Bronchial epithelial cell (primary cell): ENCODE data around the gene MVK. TPM values are rescaled to one million over a fixed set of nuclear protein-coding genes. Genes with fewer than 3 reads are reported as not detected.

Source experiments
- DNase-seq: peaks from one replicate; pipeline ENCODE4 v3.0.0-alpha.2; 2010; ENCODE audit warnings: low read depth
- FAIRE-seq: peaks from 2 replicates; lab custom pipeline; 2011; peaks lifted over from hg19 to GRCh38; lab: Jason Lieb, UNC
- H3K27me3 ChIP-seq: 2 replicates; pipeline ENCODE4 v1.5.1; 2011; ENCODE audit warnings: low read length; ENCODE audit not compliant: control insufficient read depth, insufficient read depth
- H3K36me3 ChIP-seq: 2 replicates; pipeline ENCODE4 v1.5.1; 2011; ENCODE audit warnings: low read length; ENCODE audit not compliant: control insufficient read depth, insufficient read depth
- H3K4me3 ChIP-seq: 2 replicates; pipeline ENCODE4 v1.5.1; 2011; ENCODE audit warnings: mild to moderate bottlenecking, low read depth, low read length, control low read depth
- total RNA-seq: library from RNA; depleted of rRNA; stranded (reverse); fragments of >200 nt; gene quantifications from 2 replicates; pipeline ENCODE4 v1.2.1, GENCODE V29; 2014
- TF ChIP-seq, protein P1 (sequence below): IDR thresholded peaks from 2 replicates; pipeline ENCODE4 v1.5.1; 2011; ENCODE audit warnings: mild to moderate bottlenecking, moderate library complexity, low read length, control low read depth, inconsistent platforms; ENCODE audit not compliant: insufficient read depth, severe bottlenecking

The MVK gene
- total RNA-seq, 1 donor from 2014 or later, result 16.1 TPM

DNA sequence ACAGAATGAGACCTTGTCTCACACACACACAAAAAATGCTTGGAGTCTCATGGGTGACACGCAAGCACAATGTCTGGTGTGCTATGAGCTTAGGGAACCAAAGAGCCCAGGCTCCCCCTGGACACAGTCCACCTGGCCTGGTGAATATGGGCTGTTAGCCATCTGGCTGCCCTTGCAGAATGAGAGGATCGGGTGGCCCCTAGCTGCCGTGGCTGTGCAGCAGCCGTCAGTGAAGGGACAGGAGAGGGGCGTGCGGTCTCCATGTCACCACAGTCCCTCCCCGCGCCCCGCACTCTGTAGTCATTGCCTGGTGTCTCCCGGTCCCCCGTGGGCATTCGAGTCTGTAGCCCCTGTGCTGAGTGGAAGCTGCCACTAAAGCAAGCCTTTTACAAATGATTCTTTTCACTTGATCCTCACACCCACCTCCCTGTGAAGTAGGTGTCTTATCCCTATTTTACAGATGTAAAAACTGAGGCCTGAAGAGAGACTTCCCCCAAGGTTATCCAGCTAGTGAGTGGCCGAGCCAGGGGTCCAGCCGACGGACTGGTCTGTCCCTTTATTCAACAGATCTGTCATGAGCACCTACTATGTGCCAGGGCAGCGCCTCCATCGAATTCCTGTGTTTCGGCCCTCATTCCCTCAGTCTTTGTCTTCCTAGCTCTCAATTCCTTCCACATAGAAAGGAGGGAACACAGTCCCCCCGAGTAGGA lies 18.8 kb downstream of the MVK start:
- Histone ChIP-seq H3K27me3 (no peaks in the 10 kb centered on the region), H3K36me3 (peaks cover 24% of the 10 kb centered on the region), H3K4me3 (no peak overlapping the region)
- FAIRE-seq, result no peak
- TF ChIP-seq, protein P1, sequence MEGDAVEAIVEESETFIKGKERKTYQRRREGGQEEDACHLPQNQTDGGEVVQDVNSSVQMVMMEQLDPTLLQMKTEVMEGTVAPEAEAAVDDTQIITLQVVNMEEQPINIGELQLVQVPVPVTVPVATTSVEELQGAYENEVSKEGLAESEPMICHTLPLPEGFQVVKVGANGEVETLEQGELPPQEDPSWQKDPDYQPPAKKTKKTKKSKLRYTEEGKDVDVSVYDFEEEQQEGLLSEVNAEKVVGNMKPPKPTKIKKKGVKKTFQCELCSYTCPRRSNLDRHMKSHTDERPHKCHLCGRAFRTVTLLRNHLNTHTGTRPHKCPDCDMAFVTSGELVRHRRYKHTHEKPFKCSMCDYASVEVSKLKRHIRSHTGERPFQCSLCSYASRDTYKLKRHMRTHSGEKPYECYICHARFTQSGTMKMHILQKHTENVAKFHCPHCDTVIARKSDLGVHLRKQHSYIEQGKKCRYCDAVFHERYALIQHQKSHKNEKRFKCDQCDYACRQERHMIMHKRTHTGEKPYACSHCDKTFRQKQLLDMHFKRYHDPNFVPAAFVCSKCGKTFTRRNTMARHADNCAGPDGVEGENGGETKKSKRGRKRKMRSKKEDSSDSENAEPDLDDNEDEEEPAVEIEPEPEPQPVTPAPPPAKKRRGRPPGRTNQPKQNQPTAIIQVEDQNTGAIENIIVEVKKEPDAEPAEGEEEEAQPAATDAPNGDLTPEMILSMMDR, result no peak
- no peak for DNase-seq

DNA sequence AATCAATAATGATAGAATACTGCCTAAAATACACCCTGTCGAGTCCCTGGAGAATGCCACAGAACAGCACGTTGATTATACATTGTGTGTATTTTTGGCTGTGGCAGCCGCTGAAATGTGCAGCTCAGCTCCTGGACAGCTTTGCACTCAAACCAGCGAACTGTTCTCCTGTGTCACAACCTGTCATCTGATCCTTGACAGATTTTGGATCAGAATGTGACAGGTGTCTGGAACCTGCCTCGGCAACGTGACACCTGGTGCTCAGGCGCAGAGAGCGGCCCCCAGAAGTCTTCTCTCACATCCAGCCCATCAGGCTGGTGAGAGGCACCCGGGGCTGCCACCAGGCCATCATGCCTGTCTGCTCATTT lies 19.3 kb downstream of the MVK start:
- TF ChIP-seq, protein P1, result no peak
- DNase-seq (no peak), FAIRE-seq (no peak)
- Histone ChIP-seq H3K27me3 (no peaks in the 10 kb centered on the region), H3K4me3 (no peak overlapping the region), H3K36me3 (peaks cover 22% of the 10 kb centered on the region)

DNA sequence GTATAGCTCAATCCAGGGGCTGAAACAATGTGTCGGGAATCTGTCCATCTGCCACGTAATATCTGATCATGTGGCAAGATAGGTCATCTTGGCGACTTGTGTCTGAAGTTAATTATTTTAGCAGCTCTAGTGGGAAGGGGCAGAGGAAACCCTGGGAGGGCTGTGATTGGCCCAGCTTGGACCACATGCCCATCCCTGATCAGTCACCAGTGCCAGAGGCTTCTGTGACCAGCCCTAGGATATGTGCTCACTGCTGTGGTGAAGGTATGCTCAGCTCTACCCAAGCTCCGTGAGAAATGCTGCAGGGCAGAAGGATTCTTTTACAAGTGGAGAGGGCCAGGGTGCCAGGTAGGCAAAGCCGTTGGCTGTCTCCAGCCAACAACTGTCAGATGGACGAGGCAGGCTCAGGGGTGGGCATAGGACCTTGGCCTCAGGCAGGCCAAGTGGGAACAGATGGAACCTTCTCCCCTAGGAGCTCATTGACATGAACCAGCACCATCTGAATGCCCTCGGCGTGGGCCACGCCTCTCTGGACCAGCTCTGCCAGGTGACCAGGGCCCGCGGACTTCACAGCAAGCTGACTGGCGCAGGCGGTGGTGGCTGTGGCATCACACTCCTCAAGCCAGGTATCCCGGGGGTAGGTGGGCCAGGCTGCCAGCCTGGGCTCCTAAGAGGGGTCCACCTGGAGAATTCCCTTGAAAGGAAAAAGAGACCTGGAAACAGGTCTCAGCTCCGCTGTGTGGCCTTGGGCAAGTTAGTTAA lies 21.1 kb downstream of the MVK start:
- TF ChIP-seq, protein P1, result no peak
- H3K36me3 ChIP-seq, result peaks cover 16% of the 10 kb centered on the region
- peak; percentile 82 for FAIRE-seq

DNA sequence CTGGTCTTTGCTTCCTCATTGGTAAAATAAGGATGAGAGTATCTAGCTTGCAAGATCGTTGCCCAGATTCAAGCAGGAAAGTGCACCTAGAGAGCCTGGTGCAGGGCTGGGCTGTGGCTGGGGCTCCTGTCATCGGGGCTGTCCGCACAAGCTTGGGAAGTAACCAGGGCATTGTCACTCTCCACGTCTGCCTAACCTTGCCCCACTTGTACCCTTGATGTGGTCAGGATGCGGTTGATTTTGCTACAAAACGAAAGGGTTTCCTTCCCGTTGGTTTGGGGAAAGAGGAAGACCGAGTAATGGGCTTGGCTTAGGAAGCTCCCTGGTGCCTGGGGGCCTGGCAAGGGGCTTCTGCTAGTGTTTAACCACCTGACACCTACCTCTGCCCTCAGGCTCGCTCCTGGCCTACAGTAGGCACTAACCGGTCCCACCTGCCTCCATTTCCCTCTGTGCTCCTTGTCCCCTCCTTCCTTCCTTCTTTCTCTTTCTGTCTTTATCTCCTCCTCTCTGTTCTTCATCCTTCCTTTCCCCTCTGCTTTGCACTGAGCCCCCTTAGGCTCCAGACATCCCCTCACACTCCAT lies 21.8 kb downstream of the MVK start:
- TF ChIP-seq, protein P1, result no peak
- FAIRE-seq (no peak), DNase-seq (no peak)
- Histone ChIP-seq H3K27me3 (no peaks in the 10 kb centered on the region), H3K36me3 (peaks cover 16% of the 10 kb centered on the region), H3K4me3 (no peak overlapping the region)

More for the DNA sequence above, 21.1 kb downstream of the MVK start:
- no peaks in the 10 kb centered on the region for H3K27me3 ChIP-seq
- no peak for DNase-seq
- no peak overlapping the region for H3K4me3 ChIP-seq

DNA sequence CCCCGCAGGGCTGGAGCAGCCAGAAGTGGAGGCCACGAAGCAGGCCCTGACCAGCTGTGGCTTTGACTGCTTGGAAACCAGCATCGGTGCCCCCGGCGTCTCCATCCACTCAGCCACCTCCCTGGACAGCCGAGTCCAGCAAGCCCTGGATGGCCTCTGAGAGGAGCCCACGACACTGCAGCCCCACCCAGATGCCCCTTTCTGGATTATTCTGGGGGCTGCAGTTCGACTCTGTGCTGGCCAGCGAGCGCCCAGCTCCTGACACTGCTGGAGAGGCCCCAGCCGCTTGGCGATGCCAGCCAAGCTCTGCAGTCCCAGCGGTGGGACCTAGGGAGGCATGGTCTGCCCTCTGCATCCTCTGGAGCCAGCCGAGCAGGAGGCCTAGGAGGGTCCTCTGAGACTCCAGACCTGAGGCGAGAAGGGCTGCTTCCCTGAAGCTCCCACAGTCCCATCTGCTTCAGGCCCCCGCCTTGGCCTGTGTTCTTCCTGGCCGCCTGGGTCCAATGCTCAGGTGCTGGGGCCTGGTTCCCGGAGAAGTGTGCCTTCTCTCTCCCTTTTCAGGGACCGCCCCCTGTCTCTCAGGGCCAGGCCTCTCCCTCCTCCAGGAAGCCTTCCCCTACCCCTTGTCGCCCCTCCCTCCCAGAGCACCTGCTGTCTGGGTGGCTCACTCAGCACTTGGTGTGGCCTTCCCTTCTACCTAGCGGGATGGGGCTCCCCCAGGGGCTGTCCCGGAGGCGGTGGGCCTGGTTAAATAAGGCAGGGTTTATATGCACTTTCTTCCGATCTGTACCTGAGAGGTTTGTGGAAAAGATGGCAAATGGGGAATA lies 23.0 kb downstream of the MVK start:
- TF ChIP-seq, protein P1, result no peak
- Histone ChIP-seq H3K27me3 (no peaks in the 10 kb centered on the region), H3K4me3 (no peak overlapping the region), H3K36me3 (peaks cover 10% of the 10 kb centered on the region)
- FAIRE-seq (no peak), DNase-seq (no peak)
